ENCODE data around the gene RNF181.

The RNF181 gene

DNA sequence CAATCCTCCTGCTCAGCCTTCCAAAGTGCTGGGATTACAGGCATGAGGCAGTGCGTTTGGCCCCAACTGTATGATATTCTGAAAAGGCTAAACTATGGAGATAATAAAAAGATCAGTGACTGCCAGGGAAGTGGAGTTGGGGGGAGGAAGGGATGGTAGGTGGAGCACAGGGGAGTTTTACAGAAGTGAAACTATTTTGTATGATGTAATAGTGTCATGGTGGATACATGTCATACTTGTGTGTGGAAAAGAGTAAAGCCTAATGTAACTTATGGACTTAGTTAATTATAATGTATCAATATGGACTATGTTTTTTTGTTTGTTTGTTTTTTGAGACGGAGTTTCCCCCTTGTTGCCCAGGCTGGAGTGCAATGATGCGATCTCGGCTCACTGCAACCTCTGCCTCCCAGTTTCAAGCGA, 31.4 kb upstream of the RNF181 start:
- CTCF ChIA-PET = interaction anchor here (0.6 to 1.1 kb wide), 2 partner anchors 12 to 51 kb away, joined by 3 to 4 read pairs; no protein-coding TSS in a partner anchor
- TF ChIP-seq, protein P1, sequence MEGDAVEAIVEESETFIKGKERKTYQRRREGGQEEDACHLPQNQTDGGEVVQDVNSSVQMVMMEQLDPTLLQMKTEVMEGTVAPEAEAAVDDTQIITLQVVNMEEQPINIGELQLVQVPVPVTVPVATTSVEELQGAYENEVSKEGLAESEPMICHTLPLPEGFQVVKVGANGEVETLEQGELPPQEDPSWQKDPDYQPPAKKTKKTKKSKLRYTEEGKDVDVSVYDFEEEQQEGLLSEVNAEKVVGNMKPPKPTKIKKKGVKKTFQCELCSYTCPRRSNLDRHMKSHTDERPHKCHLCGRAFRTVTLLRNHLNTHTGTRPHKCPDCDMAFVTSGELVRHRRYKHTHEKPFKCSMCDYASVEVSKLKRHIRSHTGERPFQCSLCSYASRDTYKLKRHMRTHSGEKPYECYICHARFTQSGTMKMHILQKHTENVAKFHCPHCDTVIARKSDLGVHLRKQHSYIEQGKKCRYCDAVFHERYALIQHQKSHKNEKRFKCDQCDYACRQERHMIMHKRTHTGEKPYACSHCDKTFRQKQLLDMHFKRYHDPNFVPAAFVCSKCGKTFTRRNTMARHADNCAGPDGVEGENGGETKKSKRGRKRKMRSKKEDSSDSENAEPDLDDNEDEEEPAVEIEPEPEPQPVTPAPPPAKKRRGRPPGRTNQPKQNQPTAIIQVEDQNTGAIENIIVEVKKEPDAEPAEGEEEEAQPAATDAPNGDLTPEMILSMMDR (IDR thresholded peaks at IDR 0.05; ENCODE audit: insufficient read depth, low read length, missing control alignments) = no peak
- no peak for DNase-seq (ENCODE audit: low read depth, low spot score)
- no peak overlapping the region for H3K4me3 ChIP-seq (ENCODE audit: low read depth, low read length)
- POLR2A ChIA-PET = interaction anchor here (0.6 kb wide), 1 partner anchor 497 kb away, joined by 3 read pairs; no protein-coding TSS in a partner anchor

DNA sequence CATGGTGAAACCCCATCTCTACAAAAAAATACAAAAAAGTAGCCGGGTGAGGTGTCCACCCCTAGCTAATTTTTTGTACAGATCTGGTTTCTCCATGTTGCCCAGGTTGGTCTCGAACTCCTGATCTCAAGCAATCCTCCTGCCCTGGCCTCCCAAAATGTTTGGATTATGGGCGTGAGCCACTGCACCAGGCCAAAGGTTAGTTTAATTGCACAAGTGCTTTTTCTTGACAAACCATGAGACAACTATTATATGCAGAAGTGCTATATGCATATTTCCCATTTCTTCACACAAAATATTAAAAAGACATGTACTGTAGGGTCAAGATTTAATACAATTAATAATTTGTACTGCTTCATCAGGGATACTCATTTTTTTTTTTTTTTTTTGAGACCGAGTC, 29.3 kb upstream of the RNF181 start:
- CTCF ChIA-PET = interaction anchor here (1.0 kb wide), 1 partner anchor 10 kb away, joined by 3 read pairs; no protein-coding TSS in a partner anchor
- H3K4me3 ChIP-seq (ENCODE audit: low read depth, low read length) = no peak overlapping the region
- TF ChIP-seq, protein P1 (IDR thresholded peaks at IDR 0.05; ENCODE audit: insufficient read depth, low read length, missing control alignments) = no peak
- POLR2A ChIA-PET = no interaction called here
- no peak for DNase-seq (ENCODE audit: low read depth, low spot score)

DNA sequence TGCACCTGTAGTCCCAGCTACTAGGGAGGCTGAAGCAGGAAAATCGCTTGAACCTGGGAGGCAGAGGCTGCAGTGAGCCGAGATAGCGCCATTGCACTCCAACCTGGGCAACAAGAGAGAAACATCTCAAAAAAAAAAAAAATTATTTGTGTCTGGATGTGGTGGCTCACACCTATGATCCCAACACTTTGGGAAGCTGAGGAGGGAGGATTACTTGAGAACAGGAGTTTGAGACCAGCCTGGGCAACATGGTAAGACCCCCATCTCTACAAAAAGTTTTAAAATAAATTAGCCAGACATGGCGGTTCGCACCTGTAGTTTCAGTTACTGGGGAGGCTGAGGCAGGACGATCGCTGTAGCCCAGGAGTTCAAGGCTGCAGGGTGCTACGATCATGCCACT, 19.8 kb upstream of the RNF181 start:
- DNase-seq (ENCODE audit: low read depth, low spot score) = no peak
- CTCF ChIA-PET = no interaction called here
- POLR2A ChIA-PET = no interaction called here
- H3K4me3 ChIP-seq (ENCODE audit: low read depth, low read length) = no peak overlapping the region
- TF ChIP-seq, protein P1 (IDR thresholded peaks at IDR 0.05; ENCODE audit: insufficient read depth, low read length, missing control alignments) = no peak

DNA sequence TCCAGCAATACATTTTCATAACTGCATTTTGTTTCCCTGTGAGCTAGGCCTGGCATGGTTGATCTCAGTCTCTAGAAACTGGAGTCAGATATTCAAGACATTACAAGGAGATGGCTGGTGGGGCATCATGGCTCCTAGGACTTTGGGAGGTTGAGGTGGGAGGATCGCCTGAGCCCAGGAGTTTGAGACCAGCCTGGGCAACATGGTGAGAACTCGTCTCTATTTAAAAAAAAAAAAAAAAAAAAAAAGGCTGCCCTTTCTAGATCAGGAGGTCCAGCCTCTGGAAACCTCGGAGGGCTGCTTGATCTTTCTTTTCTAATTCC, 18.5 kb upstream of the RNF181 start:
- CTCF ChIA-PET = interaction anchor here (1.1 to 1.4 kb wide), 2 partner anchors 14 to 26 kb away, joined by 3 read pairs; no protein-coding TSS in a partner anchor
- no peak overlapping the region for H3K4me3 ChIP-seq (ENCODE audit: low read depth, low read length)
- POLR2A ChIA-PET = interaction anchor here (0.7 kb wide), 1 partner anchor 651 kb away, joined by 6 read pairs; no protein-coding TSS in a partner anchor
- DNase-seq (ENCODE audit: low read depth, low spot score) = no peak
- TF ChIP-seq, protein P1 (IDR thresholded peaks at IDR 0.05; ENCODE audit: insufficient read depth, low read length, missing control alignments) = no peak

DNA sequence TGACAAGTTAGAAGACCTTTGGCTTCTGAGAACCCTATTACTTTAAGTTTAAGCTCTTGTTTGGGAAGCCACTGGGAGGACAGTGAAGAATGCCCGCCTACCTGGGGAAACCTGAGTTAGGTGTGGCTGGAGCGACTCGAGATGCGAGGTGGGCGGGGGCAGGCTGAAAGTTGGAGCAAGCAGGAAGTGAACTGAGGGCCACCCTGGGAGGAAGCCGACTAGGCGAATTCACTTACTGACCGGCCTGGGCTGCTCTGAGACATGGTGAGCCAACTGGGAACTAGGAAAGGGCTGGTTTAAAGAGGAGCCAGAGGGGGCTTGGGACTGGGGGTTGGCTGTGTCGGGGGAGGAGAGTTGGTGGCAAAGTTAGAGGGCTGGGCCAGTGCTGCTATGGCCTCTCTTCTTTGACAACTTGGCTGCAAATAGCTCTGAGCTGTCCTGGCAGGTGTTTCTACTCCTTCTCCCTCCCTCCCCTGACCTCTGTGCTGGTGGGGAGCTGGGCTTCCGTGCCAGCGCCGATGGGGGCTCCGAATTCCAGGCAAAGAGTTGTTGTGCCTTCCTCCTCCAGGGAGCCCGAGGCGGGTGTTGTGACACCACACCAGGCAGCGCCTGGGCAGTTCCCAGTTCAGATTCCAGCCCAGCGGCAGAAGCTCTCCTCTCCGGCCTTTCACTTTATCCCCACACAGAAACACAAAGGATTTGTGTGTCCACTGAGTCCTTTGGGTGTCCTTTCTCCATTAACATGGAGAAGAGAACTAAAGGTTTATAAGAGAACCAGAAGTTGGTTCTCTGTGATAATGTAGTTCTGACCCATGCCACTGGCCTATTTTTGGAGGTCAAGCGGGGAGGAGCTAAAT, 17.9 kb upstream of the RNF181 start, which contains the start of gene VAMP8:
Gene VAMP8, plus strand, starts transcription at position 201 of the 857 bp plus-strand sequence. Its CDS starts 61 bp downstream, at position 262.
- no peak for DNase-seq (ENCODE audit: low read depth, low spot score)

More for the DNA sequence above, 17.9 kb upstream of the RNF181 start, which contains the start of gene VAMP8:
- TF ChIP-seq, protein P1 (IDR thresholded peaks at IDR 0.05; ENCODE audit: insufficient read depth, low read length, missing control alignments) = no peak
- POLR2A ChIA-PET = no interaction called here
- CTCF ChIA-PET = interaction anchor here (1.0 to 1.4 kb wide), 4 partner anchors 13 to 27 kb away, joined by 3 to 4 read pairs (median 3); partner anchors contain the start of gene RNF181
- H3K4me3 ChIP-seq (ENCODE audit: low read depth, low read length) = no peak within 1 kb of the TSS

Data from AG04449 (cell line).